HG03354 (cell line): Measurements from ENCODE around the gene TMEM270.
"Not testable (repeated sequence)": the region's sequence is repeated elsewhere in the genome, so short reads cannot be mapped to it uniquely, and the experiment has no call there.

Experiments
- ATAC-seq: cut with Tn5 transposase; IDR thresholded peaks from one replicate; pipeline ENCODE4 v1.9.1; 2021; ENCODE audit warnings: mild to moderate bottlenecking; ENCODE audit not compliant: unreplicated experiment, poor library complexity, severe bottlenecking

Gene TMEM270

GRCh38 chr7:73831834-73832651, 28.9 kb upstream of the TMEM270 start:
- no peak for ATAC-seq

GRCh38 chr7:73832806-73833205, 28.2 kb upstream of the TMEM270 start:
- ATAC-seq = no peak

- no peak for ATAC-seq
These were observed 27.6 kb upstream of the TMEM270 start for GRCh38 chr7:73833251-73833919.

DNA sequence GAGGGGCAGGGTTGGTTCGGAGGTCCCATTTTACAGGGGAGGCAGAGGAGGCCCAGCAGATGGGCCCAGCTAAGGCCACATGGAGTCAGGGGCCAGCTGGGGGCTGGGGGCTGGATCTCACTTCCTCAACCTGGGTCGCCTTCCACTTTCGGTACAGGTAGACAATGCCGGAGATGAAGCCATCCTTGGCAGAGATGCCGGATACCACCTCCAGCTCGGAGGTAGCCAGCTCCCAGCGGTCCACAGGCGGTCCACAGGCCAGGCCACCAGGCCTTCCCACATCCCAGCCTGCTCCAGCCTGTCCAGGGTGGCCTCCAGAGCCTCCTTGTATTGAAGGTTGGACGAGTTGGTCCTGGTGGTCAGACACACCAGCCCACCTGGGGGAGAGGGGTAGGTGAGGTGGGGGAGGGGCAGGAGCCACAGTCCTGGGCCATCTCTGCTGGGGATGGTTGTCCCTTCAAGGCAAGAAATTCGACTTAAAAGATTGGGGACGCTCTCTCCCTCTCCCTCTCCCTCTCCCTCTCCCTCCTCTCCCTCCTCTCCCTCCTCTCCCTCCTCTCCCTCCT, 26.2 kb upstream of the TMEM270 start:
- no peak for ATAC-seq

DNA sequence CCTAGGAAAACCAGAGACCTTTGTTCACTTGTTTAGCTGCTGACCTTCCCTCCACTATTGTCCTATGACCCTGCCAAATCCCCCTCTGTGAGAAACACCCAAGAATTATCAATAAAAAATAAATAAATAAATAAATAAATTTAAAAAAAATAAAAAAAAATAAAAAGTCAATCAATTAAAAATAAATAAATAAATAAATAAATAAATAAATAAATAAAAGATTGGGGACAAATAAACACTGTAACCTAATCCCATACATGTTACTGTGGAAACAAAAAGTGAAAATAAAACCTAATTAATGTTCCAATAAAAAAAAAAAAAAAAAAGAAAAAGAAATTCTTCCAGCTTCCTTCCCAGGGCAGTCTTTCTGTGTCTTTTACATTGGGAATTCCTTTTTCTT, 23.8 kb upstream of the TMEM270 start:
- not testable (repeated sequence) for ATAC-seq

DNA sequence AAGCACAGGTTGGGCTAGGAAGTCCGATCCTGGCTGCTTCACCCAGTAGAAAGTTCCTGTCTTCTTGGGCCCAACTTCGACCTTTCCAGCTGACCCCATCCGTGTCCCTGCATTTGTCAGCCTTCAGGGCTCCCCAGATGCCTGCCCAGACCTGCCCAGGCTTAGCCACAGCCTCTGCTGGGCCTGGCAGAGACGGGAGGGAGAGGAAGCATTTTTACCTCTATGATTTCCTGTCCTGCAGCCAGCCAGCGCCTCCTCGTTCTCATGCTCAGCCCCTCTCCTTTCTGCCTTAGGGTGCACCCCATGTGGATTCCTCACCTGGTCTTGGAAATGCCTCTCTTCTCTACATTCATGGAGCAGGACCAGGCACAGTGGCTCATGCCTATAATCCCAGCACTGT, 22.3 kb upstream of the TMEM270 start:
- no peak for ATAC-seq

GRCh38 chr7:73839290-73839689, 21.7 kb upstream of the TMEM270 start:
- no peak for ATAC-seq

GRCh38 chr7:73839743-73840714, 20.9 kb upstream of the TMEM270 start:
- no peak for ATAC-seq

GRCh38 chr7:73840715-73841379, 20.1 kb upstream of the TMEM270 start:
- ATAC-seq = no peak

GRCh38 chr7:73841689-73842066, 19.3 kb upstream of the TMEM270 start:
- no peak for ATAC-seq

DNA sequence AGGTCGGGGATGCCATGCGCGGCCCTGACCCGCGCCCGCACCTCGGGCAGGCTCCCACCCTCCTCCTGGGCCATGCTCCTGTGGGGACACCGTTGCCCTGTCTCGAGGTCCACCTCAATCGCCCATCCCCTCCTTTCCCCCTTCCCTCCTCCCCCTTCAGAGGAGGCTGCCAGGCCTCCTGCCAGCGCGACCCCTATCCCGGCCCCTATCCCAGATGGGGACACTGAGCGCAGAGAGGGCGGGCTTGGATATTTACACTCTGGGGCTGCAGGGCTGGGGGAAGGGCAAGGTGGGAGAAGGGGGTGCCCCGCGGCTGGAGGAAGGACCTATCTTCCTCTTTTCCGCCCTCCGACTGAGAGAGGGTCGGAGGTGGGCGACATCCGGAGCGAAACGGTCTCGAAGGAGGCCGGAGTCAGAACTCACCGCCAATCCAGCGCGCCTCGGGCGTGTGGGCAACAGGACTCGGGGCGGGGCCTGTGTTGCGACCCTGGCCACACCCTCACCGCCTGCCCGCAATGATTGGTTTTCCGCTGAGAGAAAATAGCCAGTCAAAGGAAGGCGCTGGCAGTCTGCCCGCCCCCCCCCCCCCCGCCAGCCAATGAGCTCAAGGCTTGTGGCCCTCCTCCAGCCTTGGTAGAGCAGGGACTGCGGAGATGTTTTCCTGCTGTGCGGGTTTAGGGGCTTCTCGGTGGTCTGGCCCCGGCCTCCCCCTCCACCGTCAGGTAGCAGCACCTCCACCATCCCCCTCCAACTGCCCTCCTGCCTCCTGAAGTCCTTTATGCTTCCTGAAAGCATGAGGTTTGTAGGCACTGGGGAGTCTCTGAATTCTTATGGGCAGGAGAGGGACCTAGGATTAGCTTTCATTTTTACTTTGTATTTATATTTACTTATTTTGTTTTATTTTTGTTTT, 18.6 kb upstream of the TMEM270 start, which contains the start of gene METTL27:
Gene METTL27 (minus strand): TSS at position 450 of the 910 bp plus-strand sequence. CDS start 376 bp downstream, at position 74.
- peak; percentile 96 for ATAC-seq

DNA sequence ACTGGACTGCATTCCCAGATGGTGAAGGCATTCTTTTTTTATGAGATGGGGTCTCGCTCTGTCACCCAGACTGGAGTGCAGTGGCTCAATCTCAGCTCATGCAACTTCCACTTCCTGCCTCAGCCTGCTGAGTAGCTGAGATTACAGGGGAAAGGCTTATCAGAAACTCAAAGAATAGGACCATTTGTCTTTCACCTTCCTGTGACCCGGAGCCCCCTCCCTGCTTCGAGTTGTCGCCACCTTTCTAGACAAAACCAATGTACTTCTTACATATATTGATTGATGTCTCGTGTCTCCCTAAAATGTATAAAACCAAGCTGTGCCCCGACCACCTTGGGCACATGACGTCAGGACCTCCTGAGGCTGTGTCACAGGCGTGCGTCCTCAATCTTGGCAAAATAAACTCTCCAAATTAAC, 16.8 kb upstream of the TMEM270 start:
- ATAC-seq = no peak

- ATAC-seq = no peak
These were observed 16.0 kb upstream of the TMEM270 start for GRCh38 chr7:73844848-73845460.

DNA sequence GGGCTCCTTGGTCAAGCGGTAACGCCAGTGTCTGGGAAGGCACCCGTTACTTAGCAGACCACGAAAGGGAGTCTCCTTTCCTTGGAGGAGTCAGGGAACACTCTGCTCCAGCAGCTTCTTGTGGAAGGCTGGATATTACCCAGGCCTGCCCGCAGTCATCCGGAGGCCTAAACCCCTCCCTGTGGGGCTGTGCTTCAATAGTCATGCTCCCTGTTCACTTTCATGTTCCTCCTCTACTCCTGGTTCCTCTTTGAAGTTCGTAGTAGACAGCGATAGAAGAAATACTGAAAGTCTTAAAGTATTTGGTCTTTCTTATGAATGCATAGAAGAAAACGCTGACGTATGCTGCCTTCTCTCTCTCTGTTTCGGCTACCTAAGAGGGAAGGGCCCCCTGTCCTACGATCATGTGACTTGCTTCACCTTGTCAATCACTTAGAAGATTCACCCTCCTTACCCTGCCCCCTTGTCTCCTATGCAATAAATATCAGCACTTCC, 15.2 kb upstream of the TMEM270 start:
- ATAC-seq = not testable (repeated sequence)

GRCh38 chr7:73847941-73848723, 12.8 kb upstream of the TMEM270 start:
- ATAC-seq = no peak

DNA sequence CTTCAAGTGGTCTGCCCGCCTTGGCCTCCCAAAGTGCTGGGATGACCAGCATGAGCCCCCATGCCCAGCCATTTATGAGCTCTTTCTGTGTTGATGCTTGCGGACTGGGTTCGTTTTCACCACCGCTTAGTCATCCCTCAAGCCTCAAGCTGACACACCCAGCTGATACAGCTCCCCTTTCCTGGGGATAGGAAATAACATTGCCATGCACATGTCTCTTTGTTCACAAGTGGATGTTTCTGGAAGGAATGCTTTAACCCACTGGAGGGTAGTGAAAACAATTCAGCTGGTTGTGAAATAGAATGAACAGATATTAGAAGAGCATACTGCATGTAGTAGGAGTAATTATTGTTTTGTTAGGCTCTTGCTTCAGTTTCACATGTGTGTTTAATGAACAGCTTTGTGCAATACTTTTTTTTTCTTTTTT, 10.2 kb upstream of the TMEM270 start:
- ATAC-seq = no peak
